GM12872 (cell line): Measurements from ENCODE around the gene SHANK2.

ENCODE experiments used
- TF ChIP-seq, protein P1 (sequence below): IDR thresholded peaks from 3 replicates; pipeline ENCODE4 v1.5.1; 2011; ENCODE audit warnings: low read depth, mild to moderate bottlenecking, low read length, moderate library complexity; ENCODE audit not compliant: insufficient read depth

Gene SHANK2

DNA sequence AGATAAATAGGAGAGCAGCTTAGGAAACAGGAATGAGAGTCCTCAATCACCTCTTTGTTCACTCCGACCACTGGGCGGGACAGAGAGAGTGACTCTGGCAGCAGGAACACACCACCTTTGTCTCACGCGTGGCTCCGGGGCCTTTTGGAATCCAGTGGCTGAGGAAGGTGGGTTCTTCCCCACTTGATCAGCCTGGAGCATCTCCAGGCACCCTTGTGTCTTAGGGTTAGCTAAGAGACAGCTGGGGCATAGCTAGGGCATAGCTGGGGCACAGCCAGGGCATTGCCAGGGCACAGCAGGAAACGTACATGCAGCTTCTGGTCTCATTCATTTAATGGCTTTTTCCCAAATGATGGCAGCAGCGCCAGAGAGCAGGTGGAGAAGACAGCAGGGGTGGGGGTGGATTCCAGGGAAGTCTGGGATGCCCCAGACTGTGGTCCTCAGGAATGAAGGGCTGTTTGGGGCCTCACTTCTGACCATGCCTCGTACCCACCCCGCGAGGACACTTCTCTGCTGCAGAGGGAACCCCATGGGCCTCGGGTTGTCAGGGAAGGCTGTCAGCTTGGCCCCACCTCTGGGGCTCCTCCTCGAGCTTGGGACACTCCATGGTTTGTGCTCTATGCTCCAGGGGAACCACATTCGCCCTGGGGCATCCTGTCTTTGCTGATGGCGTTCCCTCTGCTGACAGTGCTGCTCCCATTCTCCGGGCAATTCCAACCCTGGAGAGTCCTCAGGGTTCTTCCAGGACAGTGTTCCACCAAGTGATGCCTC is 30.4 kb upstream of the SHANK2 start:
- TF ChIP-seq, protein P1, sequence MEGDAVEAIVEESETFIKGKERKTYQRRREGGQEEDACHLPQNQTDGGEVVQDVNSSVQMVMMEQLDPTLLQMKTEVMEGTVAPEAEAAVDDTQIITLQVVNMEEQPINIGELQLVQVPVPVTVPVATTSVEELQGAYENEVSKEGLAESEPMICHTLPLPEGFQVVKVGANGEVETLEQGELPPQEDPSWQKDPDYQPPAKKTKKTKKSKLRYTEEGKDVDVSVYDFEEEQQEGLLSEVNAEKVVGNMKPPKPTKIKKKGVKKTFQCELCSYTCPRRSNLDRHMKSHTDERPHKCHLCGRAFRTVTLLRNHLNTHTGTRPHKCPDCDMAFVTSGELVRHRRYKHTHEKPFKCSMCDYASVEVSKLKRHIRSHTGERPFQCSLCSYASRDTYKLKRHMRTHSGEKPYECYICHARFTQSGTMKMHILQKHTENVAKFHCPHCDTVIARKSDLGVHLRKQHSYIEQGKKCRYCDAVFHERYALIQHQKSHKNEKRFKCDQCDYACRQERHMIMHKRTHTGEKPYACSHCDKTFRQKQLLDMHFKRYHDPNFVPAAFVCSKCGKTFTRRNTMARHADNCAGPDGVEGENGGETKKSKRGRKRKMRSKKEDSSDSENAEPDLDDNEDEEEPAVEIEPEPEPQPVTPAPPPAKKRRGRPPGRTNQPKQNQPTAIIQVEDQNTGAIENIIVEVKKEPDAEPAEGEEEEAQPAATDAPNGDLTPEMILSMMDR, result no peak

DNA sequence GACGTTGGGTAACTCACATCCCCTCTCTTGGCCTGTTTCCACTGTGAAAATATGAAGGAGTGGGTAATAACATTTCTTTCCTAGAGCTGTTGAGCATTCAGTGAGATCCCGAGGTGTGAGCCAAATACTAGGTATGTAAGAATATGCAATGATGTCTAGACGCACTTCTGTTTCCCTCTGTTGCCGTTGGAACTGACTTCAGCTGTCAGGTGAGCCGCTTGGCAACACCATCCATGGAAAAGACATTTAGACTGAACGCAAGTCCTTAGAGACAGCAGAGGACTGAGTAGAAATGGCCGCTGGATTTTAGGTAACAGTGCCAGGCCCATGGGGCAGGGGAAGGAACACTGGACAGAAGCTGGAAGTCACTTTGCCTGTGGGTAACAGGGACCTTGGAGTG is 29.5 kb upstream of the SHANK2 start:
- TF ChIP-seq, protein P1, result no peak

DNA sequence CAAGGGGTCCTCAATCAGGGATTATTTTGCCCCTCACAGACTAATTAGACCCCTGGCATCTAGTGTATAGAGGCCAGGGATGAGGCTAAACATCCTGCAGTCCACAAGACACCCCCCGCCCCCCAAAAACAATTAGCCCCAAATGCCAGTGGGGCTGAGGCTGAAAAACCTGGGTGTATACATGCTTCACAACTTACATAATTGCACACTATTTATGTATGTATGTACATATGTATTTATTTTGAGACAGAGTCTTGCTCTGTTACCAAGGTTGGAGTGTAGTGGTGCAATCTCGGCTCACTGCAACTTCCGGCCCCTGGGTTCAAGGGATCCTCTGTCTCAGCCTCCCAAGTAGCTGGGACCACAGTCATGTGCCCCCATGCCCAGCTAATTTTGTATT is 28.8 kb upstream of the SHANK2 start:
- TF ChIP-seq, protein P1, result no peak

DNA sequence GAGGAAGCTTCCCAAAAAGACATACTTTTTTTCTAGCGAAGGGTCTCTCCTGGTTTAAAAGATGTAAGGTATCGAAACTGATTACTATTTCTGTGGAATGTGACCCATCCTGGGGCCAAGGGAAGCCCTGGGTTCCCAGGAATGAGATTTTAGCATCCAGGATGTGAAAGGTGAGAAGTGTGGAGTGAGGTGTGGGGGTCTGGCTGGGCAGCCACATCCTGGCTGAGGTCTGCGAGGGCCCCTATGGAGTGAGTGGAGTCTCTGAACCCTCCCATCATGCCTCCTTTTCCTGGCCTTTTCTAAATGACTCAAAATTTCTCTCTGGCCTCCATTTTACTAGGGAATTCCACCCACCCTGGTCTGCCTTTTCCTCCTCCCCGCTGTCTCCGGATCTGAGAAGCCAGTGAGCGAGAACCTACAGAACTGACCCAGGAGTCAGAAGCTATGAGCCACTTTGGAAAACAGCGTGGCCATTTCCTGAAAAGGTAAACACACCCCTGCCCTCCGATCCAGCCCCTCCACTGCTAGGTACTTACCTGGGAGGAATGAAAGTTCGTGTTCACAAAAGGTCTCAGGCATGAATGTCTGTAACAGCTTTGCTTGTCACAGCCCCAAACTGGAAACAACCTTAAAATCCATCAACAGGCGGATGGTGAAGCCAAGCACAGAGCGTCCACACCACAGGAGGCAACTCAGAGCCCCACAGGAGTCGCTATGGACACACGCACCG is 27.7 kb upstream of the SHANK2 start:
- TF ChIP-seq, protein P1, result no peak

DNA sequence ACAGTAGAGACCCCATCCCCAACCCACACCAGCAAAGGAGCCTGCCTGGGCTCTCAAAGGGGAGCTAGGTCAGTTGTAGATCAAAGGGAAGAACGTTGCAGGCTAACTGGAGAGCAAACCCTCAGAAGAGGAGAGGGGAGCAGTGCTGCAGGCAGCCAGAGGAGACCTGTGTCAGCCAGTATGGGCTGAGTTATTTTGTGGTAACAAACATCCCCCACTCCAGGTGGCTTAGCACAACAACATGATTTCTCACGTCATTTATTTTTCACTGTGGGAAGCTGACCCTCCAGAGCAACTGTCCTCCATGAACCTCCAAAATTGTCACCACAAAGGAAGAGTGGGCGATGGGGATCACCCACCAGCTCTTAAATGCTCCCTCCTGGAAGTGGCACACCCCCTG is 19.8 kb upstream of the SHANK2 start:
- TF ChIP-seq, protein P1, result no peak

DNA sequence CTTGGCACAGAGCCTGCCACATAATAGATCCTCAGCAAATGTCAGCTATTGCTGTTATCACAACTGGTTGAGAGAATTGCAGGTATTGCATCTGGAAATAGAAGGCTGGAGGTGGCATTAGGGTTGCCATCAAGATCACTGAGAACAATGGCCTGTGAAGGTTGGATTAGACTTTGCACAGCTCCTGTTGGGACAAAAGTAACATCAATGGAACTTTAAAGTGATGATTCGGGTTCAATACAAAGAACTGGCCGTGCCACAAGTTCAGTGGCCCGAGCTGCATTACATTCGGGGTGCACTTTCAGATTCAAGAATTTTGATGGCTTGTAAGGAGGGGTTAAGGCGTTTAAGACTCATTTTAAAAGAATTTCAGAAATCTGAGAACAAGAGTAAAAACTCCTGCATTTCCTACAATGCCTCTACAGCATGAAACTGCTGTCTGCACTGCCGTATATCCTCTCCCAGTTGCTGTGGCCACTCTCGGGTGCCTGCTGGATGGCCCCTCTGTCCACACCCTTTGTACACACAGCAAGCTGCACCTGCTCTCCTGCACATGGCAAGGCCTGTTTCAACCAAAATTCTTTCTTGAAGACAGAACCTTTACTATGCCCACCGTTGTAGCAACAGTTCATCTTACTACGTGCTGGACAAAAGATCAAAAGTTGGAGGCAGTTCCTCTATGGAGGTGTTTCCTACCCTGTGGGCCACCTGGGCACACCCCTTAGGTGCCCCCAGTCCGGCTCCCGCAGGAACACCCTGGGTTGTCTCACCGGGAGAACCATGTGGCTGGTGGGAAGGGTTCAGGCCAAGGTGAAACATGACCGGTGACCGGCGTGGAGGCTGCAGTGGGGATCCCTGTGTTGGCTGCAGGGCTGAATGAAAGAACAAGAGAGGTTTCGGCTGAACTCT is 17.5 kb upstream of the SHANK2 start:
- TF ChIP-seq, protein P1, result no peak
